ENCODE results near the gene ABI2.
"Not testable (repeated sequence)": the region's sequence is repeated elsewhere in the genome, so short reads cannot be mapped to it uniquely, and the experiment has no call there.

ABI2 gene

DNA sequence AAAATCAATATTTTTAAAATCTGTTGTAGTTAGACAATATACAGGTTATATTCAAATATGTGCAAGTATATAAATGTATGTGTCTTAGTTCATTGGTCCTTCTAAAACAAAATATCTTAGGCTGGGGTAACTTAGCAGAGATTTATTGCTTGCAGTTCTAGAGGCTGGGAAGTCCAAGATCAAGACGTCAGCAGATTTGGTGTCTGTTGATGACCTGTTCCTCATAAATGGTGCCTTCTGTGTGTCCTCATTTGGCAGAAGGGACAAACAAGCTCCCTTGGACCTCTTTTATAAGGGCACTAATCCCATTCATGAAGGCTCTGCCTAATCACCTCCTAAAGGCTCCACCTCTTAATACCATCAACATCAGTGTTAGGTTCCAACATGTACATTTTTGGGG is 31.3 kb downstream of the ABI2 start:
- no peak for DNase-seq (ENCODE audit: low read depth, low spot score)

DNA sequence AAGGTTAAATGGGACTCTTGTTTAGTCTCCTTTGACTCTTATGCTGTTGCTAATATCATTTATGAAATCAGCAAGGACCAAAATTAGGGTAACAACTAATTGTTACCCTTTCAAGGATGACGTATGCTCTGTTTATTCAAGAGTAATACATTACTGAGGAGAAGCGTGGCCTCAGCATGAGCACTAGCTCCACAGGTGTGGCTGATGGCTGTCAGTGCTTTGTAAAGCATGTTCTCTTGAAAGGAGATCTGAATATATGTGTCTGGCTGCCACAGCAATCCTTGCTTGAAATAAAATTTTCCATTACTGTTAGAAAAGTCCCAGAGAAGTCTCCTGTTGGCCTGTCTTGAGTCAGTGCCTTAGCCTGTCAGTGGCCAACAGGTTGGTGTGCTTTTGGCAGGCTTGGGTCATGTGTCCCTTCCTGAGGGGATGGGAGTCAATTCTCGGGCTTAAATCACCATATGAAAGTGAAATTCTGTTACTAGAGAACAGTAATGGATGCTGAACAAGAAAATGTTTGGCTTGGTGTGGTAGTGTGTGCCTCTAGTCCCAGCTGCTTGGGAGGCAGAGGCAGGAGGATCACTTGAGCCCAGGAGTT is 32.7 kb downstream of the ABI2 start:
- no peak for DNase-seq (ENCODE audit: low read depth, low spot score)

DNA sequence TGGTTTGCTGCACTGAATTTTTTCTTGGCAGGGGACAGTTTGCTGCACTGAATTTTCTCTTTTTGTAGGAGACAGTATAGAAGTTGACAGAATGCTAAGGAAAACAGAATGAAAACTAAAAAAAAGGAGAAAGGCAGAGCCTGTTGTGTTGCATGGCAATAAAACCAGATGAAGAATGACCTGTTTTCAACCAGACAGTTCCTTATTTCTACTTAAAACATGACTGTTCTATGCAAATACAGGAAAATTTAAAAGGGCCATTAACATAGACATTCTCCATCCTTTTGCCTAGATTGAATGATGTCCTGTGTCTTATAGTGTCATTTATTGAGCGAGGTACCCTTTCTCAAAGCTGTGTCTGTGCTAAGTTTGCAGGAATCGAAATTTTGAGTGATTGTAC is 33.3 kb downstream of the ABI2 start:
- DNase-seq (ENCODE audit: low read depth, low spot score) = no peak

DNA sequence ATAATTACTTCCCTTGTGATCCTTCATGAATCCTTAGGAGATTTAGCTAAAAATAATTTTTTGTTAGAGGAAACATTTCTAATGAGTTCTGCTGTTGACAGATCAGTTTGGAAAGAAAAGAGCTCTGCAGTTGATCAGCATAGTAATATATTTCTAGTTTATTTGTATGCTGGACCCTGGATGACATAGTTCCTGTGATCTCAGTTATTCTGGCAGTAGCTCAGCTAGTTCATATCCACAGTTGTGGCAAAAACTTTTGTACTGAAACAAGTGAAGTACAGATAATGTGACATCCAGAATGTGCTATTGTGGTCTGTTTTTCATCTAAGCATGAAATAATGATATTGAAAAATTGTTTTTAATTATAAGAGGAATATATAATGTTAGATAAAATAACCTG is 33.7 kb downstream of the ABI2 start:
- no peak for DNase-seq (ENCODE audit: low read depth, low spot score)

DNA sequence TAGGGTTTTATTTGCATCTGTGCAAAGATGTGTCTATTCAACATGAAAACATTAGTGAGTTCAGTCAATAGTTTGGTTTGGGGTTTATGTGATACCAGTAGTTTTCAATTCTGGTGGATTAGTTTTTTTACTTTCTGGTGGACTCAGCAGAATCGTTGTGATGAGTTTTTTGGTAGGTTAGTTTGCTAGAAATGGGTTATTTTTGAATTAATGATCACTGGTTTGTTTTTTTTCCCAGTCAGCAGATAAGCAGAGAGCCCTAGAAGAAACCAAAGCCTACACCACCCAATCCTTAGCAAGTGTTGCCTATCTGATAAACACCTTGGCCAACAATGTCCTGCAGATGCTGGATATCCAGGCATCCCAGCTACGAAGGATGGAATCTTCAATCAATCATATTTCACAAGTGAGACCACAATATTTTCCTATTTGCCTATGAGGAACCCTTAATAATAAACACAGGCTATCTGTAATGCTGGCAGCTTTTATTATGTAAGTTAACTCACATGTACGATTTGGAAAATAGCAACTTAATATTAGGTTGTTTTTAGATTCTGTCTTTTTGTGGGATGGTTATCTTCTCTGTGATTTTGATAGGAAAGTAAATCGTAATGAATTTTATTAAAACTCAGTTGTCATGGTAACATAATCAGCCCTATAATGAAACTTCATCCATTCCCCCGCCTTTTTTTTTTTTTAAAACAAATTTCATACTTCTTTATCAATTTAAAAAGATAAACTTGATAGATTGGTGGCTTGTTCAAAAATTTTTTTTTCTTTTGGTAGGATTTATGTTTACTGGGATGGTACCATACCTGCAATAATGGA is 38.7 kb downstream of the ABI2 start:
- DNase-seq (ENCODE audit: low read depth, low spot score) = no peak

DNA sequence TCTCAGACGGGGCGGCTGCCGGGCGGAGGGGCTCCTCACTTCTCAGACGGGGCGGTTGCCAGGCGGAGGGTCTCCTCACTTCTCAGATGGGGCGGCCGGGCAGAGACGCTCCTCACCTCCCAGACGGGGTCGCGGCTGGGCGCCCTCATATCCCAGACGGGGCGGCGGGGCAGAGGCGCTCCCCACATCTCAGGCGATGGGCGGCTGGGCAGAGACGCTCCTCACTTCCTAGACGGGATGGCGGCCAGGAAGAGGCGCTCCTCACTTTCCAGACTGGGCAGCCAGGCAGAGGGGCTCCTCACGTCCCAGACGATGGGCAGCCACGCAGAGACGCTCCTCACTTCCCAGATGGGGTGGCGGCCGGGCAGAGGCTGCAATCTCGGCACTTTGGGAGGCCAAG is 44.5 kb downstream of the ABI2 start:
- DNase-seq (ENCODE audit: low read depth, low spot score) = not testable (repeated sequence)

DNA sequence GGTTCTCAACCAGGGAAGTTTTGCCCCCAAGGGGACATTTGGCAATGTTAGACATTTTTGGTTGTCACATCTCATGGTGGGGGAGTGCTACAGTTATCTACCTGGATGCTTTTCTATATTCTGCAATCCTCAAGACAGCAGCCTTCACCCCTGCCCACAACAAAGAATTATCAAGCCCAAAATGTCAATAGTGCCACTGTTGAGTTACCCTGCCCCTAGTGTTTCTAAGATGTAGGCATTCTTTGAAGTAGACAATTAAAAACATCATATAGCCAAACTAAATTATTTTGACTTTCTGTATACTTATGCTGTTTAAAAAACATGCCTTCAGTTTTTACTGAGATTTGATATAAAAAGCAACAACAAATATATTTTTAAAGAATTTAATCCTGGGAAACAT is 48.0 kb downstream of the ABI2 start:
- no peak for DNase-seq (ENCODE audit: low read depth, low spot score)

DNA sequence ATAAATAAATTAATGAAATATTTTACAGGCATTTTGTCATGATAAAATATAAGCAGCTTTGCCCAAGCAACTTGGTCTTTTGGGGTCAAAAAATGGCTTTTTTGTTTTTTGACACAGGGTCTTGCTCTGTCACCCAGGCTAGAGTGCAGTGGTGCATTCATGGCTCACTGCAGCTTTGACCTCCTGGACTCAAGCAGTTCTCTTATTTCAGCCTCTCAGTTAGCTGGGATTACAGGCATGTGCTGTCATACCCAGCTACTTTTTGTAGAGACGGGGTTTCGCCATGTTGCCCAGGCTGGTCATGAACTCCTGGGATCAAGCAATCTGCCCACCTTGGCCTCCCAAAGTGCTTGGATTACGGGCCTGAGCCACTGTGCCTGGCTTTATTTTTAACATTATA is 51.0 kb downstream of the ABI2 start:
- no peak for DNase-seq (ENCODE audit: low read depth, low spot score)

DNA sequence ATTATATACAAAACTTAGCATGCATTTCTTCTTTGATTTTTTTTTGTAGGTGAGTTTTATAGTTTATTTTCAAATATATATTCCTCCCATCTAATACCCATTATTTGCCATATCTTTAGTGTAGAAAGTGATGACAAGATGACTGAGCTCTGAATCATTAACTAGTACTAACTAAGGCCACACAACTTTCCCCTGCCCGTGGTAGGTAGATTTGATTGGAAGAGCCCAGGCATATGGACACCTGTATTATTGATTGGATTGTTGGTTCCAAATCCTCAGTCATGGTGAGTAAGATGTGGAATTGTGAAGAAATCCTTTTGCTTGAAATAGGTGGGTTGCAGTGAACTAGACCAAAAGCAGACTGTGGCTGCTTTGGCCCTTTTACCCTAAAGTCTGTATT is 54.8 kb downstream of the ABI2 start:
- no peak for DNase-seq (ENCODE audit: low read depth, low spot score)

DNA sequence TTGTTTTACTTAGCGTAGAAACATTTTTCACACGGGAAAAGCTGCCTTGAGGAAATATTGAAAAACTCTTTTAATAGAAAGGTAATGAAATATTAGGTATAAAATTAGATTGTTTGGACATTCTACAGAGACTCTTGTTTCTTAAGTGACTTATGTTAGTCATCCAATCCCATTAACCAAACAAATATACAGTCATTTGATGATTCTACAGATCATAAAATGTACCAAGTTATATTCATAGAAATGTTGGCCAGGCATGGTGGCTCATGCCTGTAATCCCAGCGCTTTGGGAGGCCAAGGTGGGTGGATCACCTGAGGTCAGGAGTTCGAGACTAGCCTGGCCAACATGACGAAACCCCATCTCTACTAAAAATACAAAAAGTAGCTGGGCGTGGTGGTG is 60.0 kb downstream of the ABI2 start:
- not testable (repeated sequence) for DNase-seq (ENCODE audit: low read depth, low spot score)

DNA sequence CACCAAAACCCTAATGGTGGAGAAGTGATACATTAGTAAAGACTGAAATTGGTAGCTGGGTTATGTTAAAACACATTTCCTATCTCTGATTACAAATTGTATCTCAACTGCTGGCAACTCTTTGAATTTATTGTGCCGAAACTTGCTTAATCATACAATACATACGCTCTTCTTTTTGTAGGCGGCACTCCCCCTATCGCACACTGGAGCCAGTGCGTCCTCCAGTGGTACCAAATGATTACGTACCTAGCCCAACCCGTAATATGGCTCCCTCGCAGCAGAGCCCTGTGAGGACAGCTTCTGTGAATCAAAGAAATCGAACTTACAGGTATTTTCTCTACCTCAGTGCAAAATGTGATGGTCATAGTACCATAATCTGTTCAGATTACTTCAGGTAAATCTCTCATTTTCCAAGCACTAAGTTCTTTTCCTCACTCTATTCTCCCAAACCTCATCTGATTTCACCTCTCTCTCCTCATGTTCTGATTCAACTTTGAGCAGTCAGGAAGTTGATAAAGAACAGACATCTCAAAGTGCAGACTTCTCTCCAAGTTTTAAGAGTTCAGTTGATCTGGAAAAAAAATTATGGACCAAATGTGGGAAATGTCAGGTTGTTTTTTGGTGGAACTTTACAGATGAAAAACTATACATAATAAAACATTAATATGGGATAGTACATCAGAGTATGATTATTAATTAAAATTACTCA is 66.5 kb downstream of the ABI2 start:
- DNase-seq (ENCODE audit: low read depth, low spot score) = peak; percentile 27

DNA sequence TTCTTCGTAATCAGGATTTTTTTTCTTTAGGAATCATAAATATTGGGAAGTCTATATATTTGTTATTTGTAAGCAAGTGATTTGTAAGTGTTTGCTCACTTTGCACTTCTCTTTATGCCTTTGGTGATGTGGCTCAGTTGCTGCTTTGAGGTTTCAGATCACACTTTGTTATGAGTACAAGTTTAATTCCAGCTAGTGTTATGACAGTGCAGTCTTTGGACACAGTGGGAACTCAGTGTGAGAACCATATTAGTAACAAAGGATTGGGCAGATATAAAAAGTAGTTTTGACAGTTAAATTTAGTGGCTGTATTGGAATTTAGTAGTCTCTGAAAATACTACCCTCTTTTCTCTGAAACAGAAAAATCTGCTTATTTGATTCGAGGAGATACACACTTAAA is 67.7 kb downstream of the ABI2 start:
- DNase-seq (ENCODE audit: low read depth, low spot score) = no peak

DNA sequence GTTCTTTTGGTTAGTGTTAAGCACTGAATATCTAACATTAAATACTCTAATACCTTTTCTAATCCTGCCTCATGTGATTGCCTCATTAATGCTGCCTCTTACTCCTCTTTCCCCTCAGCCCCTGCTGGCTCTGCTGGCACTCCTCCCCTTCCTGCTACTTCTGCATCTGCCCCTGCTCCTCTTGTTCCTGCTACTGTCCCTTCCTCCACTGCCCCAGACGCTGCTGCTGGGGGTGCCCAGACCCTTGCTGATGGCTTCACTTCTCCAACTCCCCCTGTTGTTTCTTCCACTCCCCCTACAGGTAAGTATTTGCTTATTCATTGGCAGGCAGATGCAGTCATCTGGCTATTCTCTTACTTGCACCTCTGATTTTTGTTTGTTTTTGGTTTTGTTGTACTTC is 68.5 kb downstream of the ABI2 start:
- peak; percentile 80 for DNase-seq (ENCODE audit: low read depth, low spot score)

DNA sequence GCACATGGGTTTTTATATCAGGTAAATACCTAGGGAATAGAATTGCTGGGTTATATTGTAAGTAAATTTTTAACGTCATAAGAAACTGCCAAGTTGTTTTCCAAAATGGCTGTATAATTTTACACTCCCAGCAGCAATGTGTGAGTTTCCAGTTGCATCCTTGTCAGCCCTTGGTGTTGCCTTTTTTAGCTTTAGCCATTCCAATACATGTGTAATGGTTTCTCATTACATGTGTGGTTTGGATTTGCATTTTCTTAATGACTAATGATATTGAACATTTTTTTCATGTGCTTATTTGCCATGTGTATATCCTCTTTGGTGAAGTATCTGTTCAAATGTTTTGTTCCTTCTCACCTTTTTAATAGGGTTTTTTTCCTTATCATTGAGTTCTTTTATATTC is 70.8 kb downstream of the ABI2 start:
- no peak for DNase-seq (ENCODE audit: low read depth, low spot score)

DNA sequence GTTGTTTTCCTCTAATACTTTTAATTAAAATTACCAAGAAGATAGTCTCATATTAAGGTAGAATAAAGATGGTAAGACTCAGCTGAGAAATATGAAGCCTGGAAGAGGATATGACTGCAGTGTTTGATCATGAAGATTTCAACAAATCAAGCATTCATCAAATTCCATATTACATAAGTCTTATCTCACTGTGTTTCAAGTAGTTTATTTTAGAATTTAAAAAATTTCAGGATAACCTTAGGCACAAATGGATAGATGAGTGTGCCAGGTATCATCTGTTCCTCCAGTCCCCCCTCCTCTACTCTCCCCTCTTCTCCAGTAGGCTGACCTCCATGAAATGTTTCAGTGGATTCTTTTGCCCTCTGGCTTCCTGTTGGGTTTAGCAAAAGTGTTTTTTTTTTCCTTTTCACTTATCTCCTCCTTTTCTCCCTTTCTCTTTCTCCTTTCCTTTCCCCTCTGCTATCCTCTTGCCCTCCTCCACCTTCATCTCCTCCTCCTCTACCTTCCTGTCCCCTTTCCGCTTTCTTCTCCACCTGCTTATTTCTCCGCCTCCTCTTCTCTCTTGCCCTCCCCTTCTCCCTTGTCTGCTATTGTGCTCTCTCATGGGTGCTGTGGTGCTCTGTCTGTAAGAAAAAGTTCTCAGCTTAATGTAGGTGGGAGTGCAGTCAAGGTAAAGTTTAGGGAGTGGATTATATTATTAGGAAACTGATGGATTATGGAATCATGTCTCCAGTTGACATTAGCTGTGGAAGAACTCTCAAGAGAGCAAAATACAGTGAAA is 72.8 kb downstream of the ABI2 start:
- DNase-seq (ENCODE audit: low read depth, low spot score) = no peak

DNA sequence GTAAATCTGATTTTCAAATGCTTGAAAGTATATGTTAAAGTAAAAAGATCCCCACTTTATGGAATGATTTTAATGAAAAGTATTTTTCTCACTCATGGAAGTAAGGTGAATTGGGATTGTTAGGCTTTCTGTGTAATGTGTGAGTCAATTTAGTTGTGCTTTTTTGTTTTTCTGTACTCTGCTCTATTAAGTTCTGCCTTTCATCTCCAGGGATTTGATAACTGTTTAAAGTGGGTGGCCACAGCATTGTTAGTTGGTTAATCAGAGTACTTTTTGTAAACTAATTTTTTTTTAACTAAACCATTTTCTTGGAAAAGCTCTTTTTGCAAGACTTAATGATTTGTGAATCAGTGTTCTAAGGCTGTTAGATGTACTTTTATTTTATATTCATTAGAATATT is 76.8 kb downstream of the ABI2 start:
- no peak for DNase-seq (ENCODE audit: low read depth, low spot score)

DNA sequence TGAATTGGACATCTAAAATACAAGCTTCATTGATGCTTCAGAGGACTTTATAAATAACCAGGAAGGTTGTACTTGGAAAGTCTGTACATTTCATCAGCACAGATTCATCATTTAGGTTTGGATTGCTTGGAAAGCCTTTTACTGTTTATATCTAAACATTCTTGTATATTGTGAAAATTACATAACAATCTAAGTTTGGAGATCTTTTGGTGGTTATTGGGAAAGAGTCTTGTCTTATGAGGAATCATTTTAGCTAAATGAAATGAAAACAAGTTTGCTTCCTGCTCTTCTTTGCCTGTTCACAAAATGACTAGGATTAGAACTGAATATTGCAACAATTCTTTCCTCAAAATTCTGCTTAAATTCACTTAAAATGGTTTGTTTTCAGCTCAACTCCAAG is 79.3 kb downstream of the ABI2 start:
- DNase-seq (ENCODE audit: low read depth, low spot score) = no peak

DNA sequence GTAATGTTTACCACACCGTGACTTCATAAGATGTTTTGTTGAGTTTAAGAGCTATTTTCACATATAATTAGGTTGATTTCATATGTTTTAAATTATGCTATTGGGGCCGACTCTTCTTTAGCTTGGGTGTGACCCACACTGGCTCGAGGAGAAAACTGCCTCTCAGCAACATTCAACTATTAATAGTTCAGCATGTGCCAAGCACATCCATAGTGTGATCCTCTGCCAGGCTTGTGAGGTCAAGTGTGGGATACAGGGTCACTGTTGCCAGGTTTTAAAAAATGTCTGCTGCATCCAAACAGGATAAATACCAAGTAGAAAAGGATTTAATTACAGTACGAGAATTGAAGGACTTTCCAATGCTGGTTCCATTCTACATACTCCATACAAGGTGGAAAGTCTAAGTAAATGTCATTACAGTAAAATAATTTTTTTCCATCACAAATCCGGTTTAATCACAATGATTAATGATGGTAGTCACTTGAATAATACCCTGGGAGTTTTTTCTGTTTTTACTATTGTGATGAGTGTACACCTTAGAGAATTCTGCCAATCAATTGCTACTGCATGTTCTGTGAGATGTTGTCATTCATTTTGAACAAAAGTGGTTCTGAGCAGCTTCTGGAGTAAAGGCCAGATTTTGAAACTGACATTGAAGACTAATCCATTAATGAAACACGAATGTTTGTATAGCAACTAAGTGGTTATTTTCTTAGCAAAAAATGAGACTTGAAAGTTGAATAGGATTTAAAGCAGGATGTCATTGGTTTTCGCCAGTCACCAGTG is 84.5 kb downstream of the ABI2 start:
- DNase-seq (ENCODE audit: low read depth, low spot score) = no peak

DNA sequence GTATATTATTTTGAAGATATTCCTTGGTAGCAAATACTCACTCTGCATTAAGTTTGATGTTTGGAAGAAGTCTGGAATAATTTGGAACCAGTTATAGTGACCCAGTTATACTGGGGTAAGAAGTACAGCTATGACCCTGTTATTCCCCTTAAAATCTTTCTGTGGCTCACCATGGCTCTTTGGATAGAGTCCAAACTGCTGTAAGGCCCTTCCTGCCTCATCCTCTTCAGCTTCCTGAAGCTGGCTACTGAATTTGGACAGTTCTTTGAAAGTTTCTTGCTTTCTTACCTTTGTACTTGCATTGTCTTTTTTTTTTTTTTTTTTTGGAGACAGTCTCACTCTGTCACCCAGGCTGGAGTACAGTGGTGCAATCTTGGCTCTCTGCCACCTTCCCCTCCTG is 85.6 kb downstream of the ABI2 start:
- DNase-seq (ENCODE audit: low read depth, low spot score) = no peak

DNA sequence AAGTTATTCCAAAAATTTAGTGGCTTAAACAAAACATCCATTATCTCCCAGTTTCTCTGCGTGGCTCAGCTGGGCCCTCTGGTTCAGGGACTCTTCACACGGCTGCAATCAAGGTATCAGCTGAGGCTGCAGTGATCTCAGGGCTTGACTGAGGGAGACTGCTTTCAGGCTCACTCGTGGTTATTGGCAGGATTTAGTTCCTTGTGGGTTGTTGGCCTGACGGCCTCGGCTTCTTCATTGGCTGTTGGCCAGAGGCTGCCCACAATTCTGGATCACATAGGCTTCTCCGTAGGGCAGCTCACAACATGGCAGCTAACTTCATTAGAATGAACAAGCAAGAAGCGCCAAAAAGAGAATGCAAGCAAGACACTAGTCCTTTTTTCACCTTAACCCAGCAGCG is 90.1 kb downstream of the ABI2 start:
- DNase-seq (ENCODE audit: low read depth, low spot score) = no peak

DNA sequence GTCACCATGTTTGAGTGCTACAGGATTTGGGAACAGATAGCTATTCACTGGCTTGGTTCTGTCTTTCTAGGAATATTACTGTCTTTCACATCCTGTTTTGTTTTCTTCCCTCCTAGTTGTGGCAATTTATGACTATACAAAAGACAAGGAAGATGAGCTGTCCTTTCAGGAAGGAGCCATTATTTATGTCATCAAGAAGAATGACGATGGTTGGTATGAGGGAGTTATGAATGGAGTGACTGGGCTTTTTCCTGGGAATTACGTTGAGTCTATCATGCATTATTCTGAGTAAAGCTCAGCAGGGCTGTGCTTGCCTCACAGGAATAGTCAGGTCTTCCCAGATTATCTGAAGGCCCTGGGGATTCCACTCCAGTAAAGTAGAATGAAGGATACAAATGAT is 98.9 kb downstream of the ABI2 start:
- no peak for DNase-seq (ENCODE audit: low read depth, low spot score)

Data from ELF-1 (cell line).